B cell (primary cell): ENCODE results near the gene ICAM4. TPM values are rescaled to one million over a fixed set of nuclear protein-coding genes. Genes with fewer than 3 reads are reported as not detected.

Experiments
- ATAC-seq: fragments of 200-7000 bp; cut with Tn5 transposase; one replicate; pipeline ENCODE4 v1.10.0; 2021; ENCODE audit warnings: low read depth, mild to moderate bottlenecking, moderate number of reproducible peaks, moderate library complexity
- CTCF ChIA-PET: fragments of 350-600 bp; sonication (Branson Sonifier 250); formaldehyde crosslinking; loops from one replicate; lab custom pipeline; 2021; ENCODE audit warnings: antibody characterized with exemption, inconsistent platforms; lab: Charles Lee
- POLR2A ChIA-PET: fragments of 350-600 bp; sonication (Branson Sonifier 250); formaldehyde crosslinking; loops from one replicate; lab custom pipeline; 2021; ENCODE audit warnings: antibody characterized with exemption; lab: Charles Lee
- DNase-seq: peaks from one replicate; pipeline ENCODE4 v3.0.0; 2013
- H2AFZ ChIP-seq: 2 replicates; pipeline ENCODE4 v1.6.1; 2012; ENCODE audit warnings: mild to moderate bottlenecking, low read depth, low read length; ENCODE audit not compliant: insufficient read depth, poor library complexity, severe bottlenecking
- H3K27ac ChIP-seq, 2 donors: 1 replicate in 1 of 2; 2 replicates in 1 of 2; pipeline ENCODE4 v1.5.1; 2012 to 2013; ENCODE audit warnings: low read length in 2 of 2, mild to moderate bottlenecking in 2 of 2, moderate library complexity in 1 of 2
- H3K27me3 ChIP-seq, 4 experiments: fragments of 200-600 bp in 1 of 4; sonication (generic) in 1 of 4; replicated peaks in 1 of 4; 1 replicate in 2 of 4; 2 replicates in 2 of 4; pipeline versions ENCODE4 v1.6.1 to v1.7.0; 2013 to 2016; ENCODE audit warnings: low read length in 3 of 4, mild to moderate bottlenecking in 2 of 4, mixed read lengths in 1 of 4, moderate library complexity in 1 of 4; ENCODE audit not compliant: insufficient read depth in 4 of 4, control insufficient read depth in 3 of 4; ENCODE audit errors: control extremely low read depth in 1 of 4
- H3K36me3 ChIP-seq, 2 experiments: replicated peaks in 1 of 2; 1 replicate in 1 of 2; 2 replicates in 1 of 2; pipeline versions ENCODE4 v1.6.1 to v1.7.1; 2013; ENCODE audit warnings: low read length in 1 of 2; ENCODE audit not compliant: insufficient read depth in 2 of 2, control insufficient read depth in 1 of 2; ENCODE audit errors: control extremely low read depth in 1 of 2, extremely low read depth in 1 of 2
- H3K4me1 ChIP-seq, 2 donors: fragments of 200-600 bp in 1 of 2; sonication (generic) in 1 of 2; 1 replicate in 1 of 2; 2 replicates in 1 of 2; pipeline versions ENCODE4 v1.5.1 to v1.6.1; 2013 to 2017; ENCODE audit warnings: low read length in 2 of 2; ENCODE audit not compliant: control insufficient read depth in 2 of 2, insufficient read depth in 2 of 2
- H3K4me2 ChIP-seq: replicated peaks from 2 replicates; pipeline ENCODE3; 2012; ENCODE audit warnings: mild to moderate bottlenecking, low read depth, low read length; ENCODE audit not compliant: poor library complexity, severe bottlenecking
- H3K4me3 ChIP-seq, 5 experiments: fragments of 200-600 bp in 1 of 5; sonication (generic) in 1 of 5; 1 replicate in 3 of 5; 2 replicates in 2 of 5; pipeline versions ENCODE4 v1.5.1 to v1.7.0; 2011 to 2016; ENCODE audit warnings: low read length in 4 of 5, mild to moderate bottlenecking in 4 of 5, low read depth in 2 of 5, control low read depth in 1 of 5, moderate library complexity in 1 of 5; ENCODE audit not compliant: insufficient read depth in 1 of 5; ENCODE audit errors: control extremely low read depth in 1 of 5, extremely low read depth in 1 of 5
- H3K79me2 ChIP-seq: fragments of 200-600 bp; sonication (generic); one replicate; pipeline ENCODE4 v1.6.0; 2016; ENCODE audit warnings: low read length; ENCODE audit not compliant: control insufficient read depth, insufficient read depth
- H3K9ac ChIP-seq: fragments of 200-600 bp; sonication (generic); 2 replicates; pipeline ENCODE4 v1.6.1; 2017; ENCODE audit warnings: mild to moderate bottlenecking, low read length, moderate library complexity
- H3K9me3 ChIP-seq, 3 donors: one replicate each; pipeline versions ENCODE4 v1.6.1 to v1.7.1; 2013; ENCODE audit warnings: low read length in 2 of 3; ENCODE audit not compliant: control insufficient read depth in 2 of 3, insufficient read depth in 1 of 3; ENCODE audit errors: control extremely low read depth in 1 of 3
- H4K20me1 ChIP-seq: 2 replicates; pipeline ENCODE4 v1.6.0; 2012; ENCODE audit warnings: mild to moderate bottlenecking, low read length; ENCODE audit not compliant: insufficient read depth, control insufficient read depth, poor library complexity, severe bottlenecking
- H3K27ac Mint-ChIP-seq: one replicate; pipeline ENCODE4 v1.8.0; 2021; ENCODE audit warnings: mixed read lengths
- H3K27me3 Mint-ChIP-seq: one replicate; pipeline ENCODE4 v1.8.0; 2021; ENCODE audit warnings: mixed read lengths
- H3K4me1 Mint-ChIP-seq: one replicate; pipeline ENCODE4 v1.8.0; 2021; ENCODE audit warnings: mixed read lengths
- H3K4me3 Mint-ChIP-seq: one replicate; pipeline ENCODE4 v1.8.0; 2021; ENCODE audit warnings: mixed read lengths
- H3K9me3 Mint-ChIP-seq: one replicate; pipeline ENCODE4 v1.8.0; 2022; ENCODE audit warnings: mixed read lengths; ENCODE audit not compliant: insufficient read depth
- CTCF ChIP-seq: fragments of 200-600 bp; IDR thresholded peaks from one replicate; pipeline ENCODE4 v1.8.0; 2022; ENCODE audit warnings: antibody characterized with exemption, mild to moderate bottlenecking
- EZH2 ChIP-seq: IDR thresholded peaks from 2 replicates; pipeline ENCODE4 v1.6.1; 2012; ENCODE audit warnings: borderline replicate concordance, low read depth, mild to moderate bottlenecking, moderate library complexity, low read length; ENCODE audit not compliant: insufficient read depth, poor library complexity, severe bottlenecking
- WGBS: methylation state at CpG from one replicate; pipeline ENCODE4 v1.1.5; 2013; ENCODE audit warnings: missing lambda C conversion rate; ENCODE audit not compliant: insufficient coverage; 5-methylcytosine and 5-hydroxymethylcytosine counted together
- intact Hi-C: fragments of 100-400 bp; cut with micrococcal nuclease; formaldehyde crosslinking; loops from one replicate; pipeline ENCODE4 v1.10.0; 2022
- polyA plus RNA-seq: library from polyadenylated mRNA; depleted of rRNA; stranded (reverse); fragments of >200 nt; gene quantifications from 2 replicates; pipeline ENCODE4 v1.2.3, GENCODE V29; 2012
- total RNA-seq, 2 donors: library from RNA; stranded (reverse); fragments of 120-200 nt in 1 of 2; gene quantifications; 1 replicate in 1 of 2; 2 replicates in 1 of 2; pipeline versions ENCODE4 v1.2.3 to v1.2.4, GENCODE V29; 2013 to 2022

ICAM4 gene
- total and polyA plus RNA-seq, 2 donors (not counting 1 experiment from before 2014, with no cell fraction given): 0.44 to 0.78 TPM

DNA sequence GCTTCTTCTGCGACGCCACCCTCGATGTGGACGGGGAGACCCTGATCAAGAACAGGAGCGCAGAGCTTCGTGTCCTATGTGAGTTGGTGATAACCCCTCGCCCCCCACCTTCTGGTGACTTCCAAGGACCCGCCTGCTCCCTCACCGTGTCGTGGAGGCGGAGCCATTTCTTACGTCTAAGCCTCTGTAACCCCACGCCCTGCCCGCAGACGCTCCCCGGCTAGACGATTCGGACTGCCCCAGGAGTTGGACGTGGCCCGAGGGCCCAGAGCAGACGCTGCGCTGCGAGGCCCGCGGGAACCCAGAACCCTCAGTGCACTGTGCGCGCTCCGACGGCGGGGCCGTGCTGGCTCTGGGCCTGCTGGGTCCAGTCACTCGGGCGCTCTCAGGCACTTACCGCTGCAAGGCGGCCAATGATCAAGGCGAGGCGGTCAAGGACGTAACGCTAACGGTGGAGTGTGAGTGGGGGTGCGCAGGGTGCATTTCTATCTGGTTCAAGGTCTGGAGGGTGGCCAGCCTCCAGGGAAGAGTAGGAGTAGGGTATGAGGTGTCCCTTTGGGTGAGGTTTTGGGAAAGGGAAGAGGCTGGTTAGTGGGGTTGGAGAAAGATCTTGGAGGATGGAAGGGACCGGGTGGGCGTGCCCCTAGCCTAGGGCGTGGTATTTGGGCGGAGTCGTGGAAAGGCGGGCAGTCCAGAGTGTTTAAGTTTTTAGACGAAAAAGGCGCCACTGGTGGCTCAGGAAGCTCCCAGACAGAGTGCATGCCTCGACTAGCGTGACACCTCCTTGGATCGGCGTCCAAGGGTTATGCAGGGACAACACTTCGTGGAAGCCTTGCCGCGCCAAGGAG is 6.3 kb downstream of the ICAM4 start:
- Histone ChIP-seq H4K20me1 (peaks cover 29% of the 10 kb centered on the region), H3K9me3 (peaks cover 0 to 63% (median 0%) of the 10 kb centered on the region in 3 donors), H3K36me3 (no peaks in the 10 kb centered on the region), H3K9ac (peak overlapping the region; percentile 64), H3K27me3 (peaks cover 0 to 83% (median 56%) of the 10 kb centered on the region in 4 experiments), H3K79me2 (no peaks in the 10 kb centered on the region), H3K4me3 (peak overlapping the region in 4 of 5 experiments; percentile 13 to 63 (median 31)), H3K4me1 (peaks cover 79 to 82% of the 10 kb centered on the region in 2 donors), H3K4me2 (peak overlapping the region; percentile 96), H2AFZ (peak overlapping the region; percentile 48), H3K27ac (no peak overlapping the region)
- ChIA-PET CTCF (interaction anchor here (1.1 to 8.5 kb wide), 2 partner anchors 21 to 22 kb away, joined by 5 to 116 read pairs; partner anchors contain the start of gene ICAM1), POLR2A (no interaction called here)
- no peak for ATAC-seq
- H3K4me1 Mint-ChIP-seq: peaks cover 64% of the 10 kb centered on the region
- TF ChIP-seq CTCF (no peak), EZH2 (no peak)
- H3K9me3 Mint-ChIP-seq: no peaks in the 10 kb centered on the region
- DNase-seq: peak; percentile 64
- H3K27ac Mint-ChIP-seq: peak overlapping the region; percentile 50
- WGBS: 33% methylated on average over 56 of the region's 56 CpGs
- peaks cover 39% of the 10 kb centered on the region for H3K27me3 Mint-ChIP-seq
- intact Hi-C loops: no loop called here
- H3K4me3 Mint-ChIP-seq: peak overlapping the region; percentile 87
